ENCODE results near the gene COX5A. TPM values are rescaled to one million over a fixed set of nuclear protein-coding genes. Genes with fewer than 3 reads are reported as not detected.
A peak's percentile ranks its signal among the peaks of the same experiment; 100 is the strongest.

COX5A gene
- total and polyA plus RNA-seq, 2 of the 13 experiments (the other 11 are each of a cell fraction or from before 2014, with no cell fraction given): 158 to 218 TPM

DNA sequence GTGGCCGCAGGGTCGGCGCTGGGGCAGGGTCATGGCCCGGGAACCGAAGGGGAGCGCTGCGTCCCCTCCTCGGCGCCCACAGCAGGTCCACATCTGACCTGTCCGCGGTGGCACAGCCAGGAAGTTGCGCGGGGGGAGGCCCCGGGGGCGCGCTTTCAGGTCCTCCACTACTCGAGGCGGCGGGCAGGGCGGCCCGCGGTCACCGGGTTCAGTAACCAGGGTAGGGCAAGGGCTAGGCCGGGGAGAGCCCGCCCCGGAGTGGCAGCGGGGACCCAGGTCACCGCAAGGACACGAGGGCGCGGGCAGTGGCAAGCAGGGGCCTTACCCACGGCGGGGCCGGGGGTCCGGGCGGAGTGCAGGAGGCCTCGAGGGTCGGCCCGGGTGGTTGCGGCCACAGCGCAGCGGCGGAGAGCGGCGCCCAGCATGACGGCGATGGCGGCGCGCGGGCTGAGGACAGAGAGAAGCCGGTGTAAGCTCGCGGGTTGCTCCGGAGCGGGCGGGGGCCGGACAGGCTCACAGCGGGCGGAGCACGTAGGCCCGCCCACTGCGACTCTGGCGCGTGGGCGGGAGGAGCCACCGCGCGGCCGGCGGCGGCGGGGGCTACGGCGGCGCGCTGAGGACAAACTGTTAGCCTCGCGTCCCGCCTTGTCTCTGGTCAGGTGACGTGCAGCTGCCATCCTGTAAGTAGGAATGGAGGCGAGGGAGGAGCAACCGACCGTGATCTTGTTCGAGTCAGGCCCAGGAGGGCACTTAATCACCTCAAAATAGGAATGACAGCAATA lies at the start of gene COX5A (continued):
- TF ChIP-seq ZNF766 (CRISPR knock-in tag; IDR thresholded peaks at IDR 0.05; ENCODE audit: borderline replicate concordance) (peak; percentile 55), ZC3H13 (CRISPR knock-in tag; IDR thresholded peaks at IDR 0.05) (peak; percentile 82), HNRNPLL (IDR thresholded peaks at IDR 0.05; ENCODE audit: low read depth, low read length, poor library complexity, severe bottlenecking) (peak; percentile 91), RFX1 (IDR thresholded peaks at IDR 0.05) (no peak), ZNF75D (CRISPR knock-in tag; IDR thresholded peaks at IDR 0.05; ENCODE audit: borderline replicate concordance) (no peak), SYNCRIP (IDR thresholded peaks at IDR 0.05; ENCODE audit: insufficient read depth, low read depth, low read length) (no peak), ELF4 (CRISPR knock-in tag; IDR thresholded peaks at IDR 0.05; ENCODE audit: borderline replicate concordance) (peak; percentile 77; the same call in 1 of the 2 replicates), NKX3-1 (CRISPR knock-in tag; IDR thresholded peaks at IDR 0.05) (no peak), ZNF577 (CRISPR knock-in tag; IDR thresholded peaks at IDR 0.05; ENCODE audit: borderline replicate concordance, low read depth) (no peak), ZNF264 (CRISPR knock-in tag; IDR thresholded peaks at IDR 0.05) (no peak; the same call in 1 of the 2 replicates), ZNF781 (CRISPR knock-in tag; IDR thresholded peaks at IDR 0.05; ENCODE audit: borderline replicate concordance, not compliant biosample characterization) (no peak)
- TF ChIP-seq, protein P1, sequence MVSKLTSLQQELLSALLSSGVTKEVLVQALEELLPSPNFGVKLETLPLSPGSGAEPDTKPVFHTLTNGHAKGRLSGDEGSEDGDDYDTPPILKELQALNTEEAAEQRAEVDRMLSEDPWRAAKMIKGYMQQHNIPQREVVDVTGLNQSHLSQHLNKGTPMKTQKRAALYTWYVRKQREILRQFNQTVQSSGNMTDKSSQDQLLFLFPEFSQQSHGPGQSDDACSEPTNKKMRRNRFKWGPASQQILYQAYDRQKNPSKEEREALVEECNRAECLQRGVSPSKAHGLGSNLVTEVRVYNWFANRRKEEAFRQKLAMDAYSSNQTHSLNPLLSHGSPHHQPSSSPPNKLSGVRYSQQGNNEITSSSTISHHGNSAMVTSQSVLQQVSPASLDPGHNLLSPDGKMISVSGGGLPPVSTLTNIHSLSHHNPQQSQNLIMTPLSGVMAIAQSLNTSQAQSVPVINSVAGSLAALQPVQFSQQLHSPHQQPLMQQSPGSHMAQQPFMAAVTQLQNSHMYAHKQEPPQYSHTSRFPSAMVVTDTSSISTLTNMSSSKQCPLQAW (CRISPR knock-in tag; IDR thresholded peaks at IDR 0.05): no peak; the same call in 1 of the 2 replicates
- TF ChIP-seq, protein P2, sequence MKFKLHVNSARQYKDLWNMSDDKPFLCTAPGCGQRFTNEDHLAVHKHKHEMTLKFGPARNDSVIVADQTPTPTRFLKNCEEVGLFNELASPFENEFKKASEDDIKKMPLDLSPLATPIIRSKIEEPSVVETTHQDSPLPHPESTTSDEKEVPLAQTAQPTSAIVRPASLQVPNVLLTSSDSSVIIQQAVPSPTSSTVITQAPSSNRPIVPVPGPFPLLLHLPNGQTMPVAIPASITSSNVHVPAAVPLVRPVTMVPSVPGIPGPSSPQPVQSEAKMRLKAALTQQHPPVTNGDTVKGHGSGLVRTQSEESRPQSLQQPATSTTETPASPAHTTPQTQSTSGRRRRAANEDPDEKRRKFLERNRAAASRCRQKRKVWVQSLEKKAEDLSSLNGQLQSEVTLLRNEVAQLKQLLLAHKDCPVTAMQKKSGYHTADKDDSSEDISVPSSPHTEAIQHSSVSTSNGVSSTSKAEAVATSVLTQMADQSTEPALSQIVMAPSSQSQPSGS (CRISPR knock-in tag; IDR thresholded peaks at IDR 0.05): 0 out of 2 replicates have a peak, but pooled peaks have one; percentile 11
- TF ChIP-seq, protein P3, sequence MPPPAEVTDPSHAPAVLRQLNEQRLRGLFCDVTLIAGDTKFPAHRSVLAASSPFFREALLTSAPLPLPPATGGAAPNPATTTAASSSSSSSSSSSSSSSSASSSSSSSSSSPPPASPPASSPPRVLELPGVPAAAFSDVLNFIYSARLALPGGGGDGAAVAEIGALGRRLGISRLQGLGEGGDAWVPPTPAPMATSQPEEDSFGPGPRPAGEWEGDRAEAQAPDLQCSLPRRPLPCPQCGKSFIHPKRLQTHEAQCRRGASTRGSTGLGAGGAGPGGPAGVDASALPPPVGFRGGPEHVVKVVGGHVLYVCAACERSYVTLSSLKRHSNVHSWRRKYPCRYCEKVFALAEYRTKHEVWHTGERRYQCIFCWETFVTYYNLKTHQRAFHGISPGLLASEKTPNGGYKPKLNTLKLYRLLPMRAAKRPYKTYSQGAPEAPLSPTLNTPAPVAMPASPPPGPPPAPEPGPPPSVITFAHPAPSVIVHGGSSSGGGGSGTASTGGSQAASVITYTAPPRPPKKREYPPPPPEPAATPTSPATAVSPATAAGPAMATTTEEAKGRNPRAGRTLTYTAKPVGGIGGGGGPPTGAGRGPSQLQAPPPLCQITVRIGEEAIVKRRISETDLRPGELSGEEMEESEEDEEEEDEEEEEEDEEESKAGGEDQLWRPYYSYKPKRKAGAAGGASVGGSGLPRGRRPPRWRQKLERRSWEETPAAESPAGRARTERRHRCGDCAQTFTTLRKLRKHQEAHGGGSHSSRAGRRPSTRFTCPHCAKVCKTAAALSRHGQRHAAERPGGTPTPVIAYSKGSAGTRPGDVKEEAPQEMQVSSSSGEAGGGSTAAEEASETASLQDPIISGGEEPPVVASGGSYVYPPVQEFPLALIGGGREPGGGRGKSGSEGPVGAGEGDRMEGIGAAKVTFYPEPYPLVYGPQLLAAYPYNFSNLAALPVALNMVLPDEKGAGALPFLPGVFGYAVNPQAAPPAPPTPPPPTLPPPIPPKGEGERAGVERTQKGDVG (CRISPR knock-in tag; IDR thresholded peaks at IDR 0.05; ENCODE audit: borderline replicate concordance): 0 out of 2 replicates have a peak, but pooled peaks have one; percentile 0
- TF ChIP-seq, protein P4, sequence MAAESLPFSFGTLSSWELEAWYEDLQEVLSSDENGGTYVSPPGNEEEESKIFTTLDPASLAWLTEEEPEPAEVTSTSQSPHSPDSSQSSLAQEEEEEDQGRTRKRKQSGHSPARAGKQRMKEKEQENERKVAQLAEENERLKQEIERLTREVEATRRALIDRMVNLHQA (CRISPR knock-in tag; IDR thresholded peaks at IDR 0.05): no peak
- TF ChIP-seq, protein P5, sequence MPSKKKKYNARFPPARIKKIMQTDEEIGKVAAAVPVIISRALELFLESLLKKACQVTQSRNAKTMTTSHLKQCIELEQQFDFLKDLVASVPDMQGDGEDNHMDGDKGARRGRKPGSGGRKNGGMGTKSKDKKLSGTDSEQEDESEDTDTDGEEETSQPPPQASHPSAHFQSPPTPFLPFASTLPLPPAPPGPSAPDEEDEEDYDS (CRISPR knock-in tag; IDR thresholded peaks at IDR 0.05): no peak; the same call in 1 of the 2 replicates

Measured in HepG2 (cell line).